ENCODE results near the gene CPNE8.

CPNE8 gene

GRCh38 chr12:38880288-38880687 lies 25.1 kb downstream of the CPNE8 start:
- Histone ChIP-seq H3K27ac (ENCODE audit: low read depth in 2 of 2, low read length in 2 of 2) (no peak overlapping the region), H3K9me3 (ENCODE audit: control insufficient read depth in 2 of 2, low read length in 2 of 2) (no peaks in the 10 kb centered on the region), H3K4me1 (ENCODE audit: control insufficient read depth in 2 of 2, insufficient read depth in 2 of 2, low read length in 2 of 2) (peaks cover 4 to 8% of the 10 kb centered on the region in 2 donors), H3K4me3 (ENCODE audit: low read length in 2 of 2) (no peak overlapping the region), H3K9ac (ENCODE audit: low read depth in 1 of 2, low read length in 2 of 2) (no peak overlapping the region), H3K27me3 (ENCODE audit: control insufficient read depth in 2 of 2, insufficient read depth in 2 of 2, low read length in 2 of 2) (no peaks in the 10 kb centered on the region), H3K36me3 (ENCODE audit: control insufficient read depth in 2 of 2, insufficient read depth in 2 of 2, low read length in 2 of 2) (no peaks in the 10 kb centered on the region)

DNA sequence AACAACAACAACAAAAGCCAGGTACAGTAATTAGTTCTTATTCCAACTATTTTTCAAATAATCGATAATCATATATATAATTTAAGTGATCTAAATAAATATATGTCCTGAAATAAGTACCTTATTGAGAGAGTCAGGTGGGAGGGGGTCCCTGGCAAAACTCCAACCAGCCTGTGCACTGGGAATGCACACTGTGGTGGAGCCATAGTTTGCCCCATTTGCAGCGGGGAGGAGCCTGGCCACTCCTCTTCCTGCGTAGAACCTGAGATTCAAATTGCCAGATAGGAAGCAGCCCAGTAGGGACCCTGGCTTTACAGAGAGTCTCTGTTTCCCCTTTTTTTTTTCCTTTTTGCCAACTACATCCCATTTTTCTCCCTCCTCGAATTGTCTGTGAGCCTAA lies 26.4 kb downstream of the CPNE8 start:
- H3K9me3 ChIP-seq (ENCODE audit: control insufficient read depth in 2 of 2, low read length in 2 of 2): no peaks in the 10 kb centered on the region
- peaks cover 4 to 5% of the 10 kb centered on the region in 2 donors for H3K4me1 ChIP-seq (ENCODE audit: control insufficient read depth in 2 of 2, insufficient read depth in 2 of 2, low read length in 2 of 2)
- H3K27me3 ChIP-seq (ENCODE audit: control insufficient read depth in 2 of 2, insufficient read depth in 2 of 2, low read length in 2 of 2): no peaks in the 10 kb centered on the region
- no peak overlapping the region for H3K9ac ChIP-seq (ENCODE audit: low read depth in 1 of 2, low read length in 2 of 2)
- H3K4me3 ChIP-seq (ENCODE audit: low read length in 2 of 2): no peak overlapping the region
- H3K36me3 ChIP-seq (ENCODE audit: control insufficient read depth in 2 of 2, insufficient read depth in 2 of 2, low read length in 2 of 2): no peaks in the 10 kb centered on the region
- no peak overlapping the region for H3K27ac ChIP-seq (ENCODE audit: low read depth in 2 of 2, low read length in 2 of 2)

GRCh38 chr12:38878333-38878705 lies 27.1 kb downstream of the CPNE8 start:
- no peak overlapping the region for H3K27ac ChIP-seq (ENCODE audit: low read depth in 2 of 2, low read length in 2 of 2)
- peaks cover 4% of the 10 kb centered on the region in 2 donors for H3K4me1 ChIP-seq (ENCODE audit: control insufficient read depth in 2 of 2, insufficient read depth in 2 of 2, low read length in 2 of 2)
- no peaks in the 10 kb centered on the region for H3K9me3 ChIP-seq (ENCODE audit: control insufficient read depth in 2 of 2, low read length in 2 of 2)
- H3K36me3 ChIP-seq (ENCODE audit: control insufficient read depth in 2 of 2, insufficient read depth in 2 of 2, low read length in 2 of 2): no peaks in the 10 kb centered on the region
- no peak overlapping the region for H3K4me3 ChIP-seq (ENCODE audit: low read length in 2 of 2)
- no peak overlapping the region for H3K9ac ChIP-seq (ENCODE audit: low read depth in 1 of 2, low read length in 2 of 2)
- no peaks in the 10 kb centered on the region for H3K27me3 ChIP-seq (ENCODE audit: control insufficient read depth in 2 of 2, insufficient read depth in 2 of 2, low read length in 2 of 2)

GRCh38 chr12:38875586-38876228 lies 29.7 kb downstream of the CPNE8 start:
- Histone ChIP-seq H3K9ac (ENCODE audit: low read depth in 1 of 2, low read length in 2 of 2) (no peak overlapping the region), H3K4me1 (ENCODE audit: control insufficient read depth in 2 of 2, insufficient read depth in 2 of 2, low read length in 2 of 2) (peaks cover 4% of the 10 kb centered on the region in 2 donors)

GRCh38 chr12:38872561-38872960 lies 32.8 kb downstream of the CPNE8 start:
- H3K9ac ChIP-seq (ENCODE audit: low read depth in 1 of 2, low read length in 2 of 2): no peak overlapping the region
- H3K36me3 ChIP-seq (ENCODE audit: control insufficient read depth in 2 of 2, insufficient read depth in 2 of 2, low read length in 2 of 2): no peaks in the 10 kb centered on the region
- H3K4me3 ChIP-seq (ENCODE audit: low read length in 2 of 2): no peak overlapping the region
- no peaks in the 10 kb centered on the region for H3K4me1 ChIP-seq (ENCODE audit: control insufficient read depth in 2 of 2, insufficient read depth in 2 of 2, low read length in 2 of 2)
- H3K9me3 ChIP-seq (ENCODE audit: control insufficient read depth in 2 of 2, low read length in 2 of 2): no peaks in the 10 kb centered on the region
- no peak overlapping the region for H3K27ac ChIP-seq (ENCODE audit: low read depth in 2 of 2, low read length in 2 of 2)
- no peaks in the 10 kb centered on the region for H3K27me3 ChIP-seq (ENCODE audit: control insufficient read depth in 2 of 2, insufficient read depth in 2 of 2, low read length in 2 of 2)

More at GRCh38 chr12:38875586-38876228, 29.7 kb downstream of the CPNE8 start:
- H3K27me3 ChIP-seq (ENCODE audit: control insufficient read depth in 2 of 2, insufficient read depth in 2 of 2, low read length in 2 of 2): no peaks in the 10 kb centered on the region
- no peaks in the 10 kb centered on the region for H3K36me3 ChIP-seq (ENCODE audit: control insufficient read depth in 2 of 2, insufficient read depth in 2 of 2, low read length in 2 of 2)
- no peak overlapping the region for H3K27ac ChIP-seq (ENCODE audit: low read depth in 2 of 2, low read length in 2 of 2)
- H3K9me3 ChIP-seq (ENCODE audit: control insufficient read depth in 2 of 2, low read length in 2 of 2): no peaks in the 10 kb centered on the region
- no peak overlapping the region for H3K4me3 ChIP-seq (ENCODE audit: low read length in 2 of 2)

GRCh38 chr12:38872156-38872555 lies 33.2 kb downstream of the CPNE8 start:
- no peak overlapping the region for H3K27ac ChIP-seq (ENCODE audit: low read depth in 2 of 2, low read length in 2 of 2)
- H3K4me3 ChIP-seq (ENCODE audit: low read length in 2 of 2): no peak overlapping the region
- H3K4me1 ChIP-seq (ENCODE audit: control insufficient read depth in 2 of 2, insufficient read depth in 2 of 2, low read length in 2 of 2): no peaks in the 10 kb centered on the region
- no peaks in the 10 kb centered on the region for H3K27me3 ChIP-seq (ENCODE audit: control insufficient read depth in 2 of 2, insufficient read depth in 2 of 2, low read length in 2 of 2)
- H3K9me3 ChIP-seq (ENCODE audit: control insufficient read depth in 2 of 2, low read length in 2 of 2): no peaks in the 10 kb centered on the region
- H3K9ac ChIP-seq (ENCODE audit: low read depth in 1 of 2, low read length in 2 of 2): no peak overlapping the region
- no peaks in the 10 kb centered on the region for H3K36me3 ChIP-seq (ENCODE audit: control insufficient read depth in 2 of 2, insufficient read depth in 2 of 2, low read length in 2 of 2)

GRCh38 chr12:38869036-38869435 lies 36.4 kb downstream of the CPNE8 start:
- no peak overlapping the region for H3K9ac ChIP-seq (ENCODE audit: low read depth in 1 of 2, low read length in 2 of 2)
- no peaks in the 10 kb centered on the region for H3K9me3 ChIP-seq (ENCODE audit: control insufficient read depth in 2 of 2, low read length in 2 of 2)
- no peaks in the 10 kb centered on the region for H3K27me3 ChIP-seq (ENCODE audit: control insufficient read depth in 2 of 2, insufficient read depth in 2 of 2, low read length in 2 of 2)
- H3K4me1 ChIP-seq (ENCODE audit: control insufficient read depth in 2 of 2, insufficient read depth in 2 of 2, low read length in 2 of 2): no peaks in the 10 kb centered on the region
- no peaks in the 10 kb centered on the region for H3K36me3 ChIP-seq (ENCODE audit: control insufficient read depth in 2 of 2, insufficient read depth in 2 of 2, low read length in 2 of 2)
- no peak overlapping the region for H3K27ac ChIP-seq (ENCODE audit: low read depth in 2 of 2, low read length in 2 of 2)
- no peak overlapping the region for H3K4me3 ChIP-seq (ENCODE audit: low read length in 2 of 2)

- H3K9me3 ChIP-seq (ENCODE audit: control insufficient read depth in 2 of 2, low read length in 2 of 2): no peaks in the 10 kb centered on the region
- H3K27ac ChIP-seq (ENCODE audit: low read depth in 2 of 2, low read length in 2 of 2): no peak overlapping the region
These were observed 54.9 kb downstream of the CPNE8 start for GRCh38 chr12:38850461-38850860.

DNA sequence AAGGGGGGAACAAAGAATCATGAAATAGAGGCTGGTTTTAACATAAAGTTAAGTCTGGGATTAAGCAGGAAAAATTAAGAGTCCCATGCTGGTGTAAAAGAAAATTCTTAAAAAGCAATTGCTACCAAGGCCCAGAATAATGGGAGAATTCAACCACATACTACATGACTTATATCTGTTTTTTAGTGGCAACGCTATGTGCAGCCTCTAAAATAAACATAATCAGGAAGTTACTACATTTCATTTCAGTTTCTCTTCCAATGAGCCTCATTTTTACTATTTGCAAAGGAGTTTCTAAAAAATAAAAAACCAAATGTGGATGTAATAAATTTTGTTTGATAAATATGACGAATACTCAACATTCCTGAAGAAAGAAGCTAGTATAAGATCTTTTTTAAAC lies 58.1 kb downstream of the CPNE8 start:
- H3K36me3 ChIP-seq (ENCODE audit: control insufficient read depth in 2 of 2, insufficient read depth in 2 of 2, low read length in 2 of 2): no peaks in the 10 kb centered on the region
- no peaks in the 10 kb centered on the region for H3K4me1 ChIP-seq (ENCODE audit: control insufficient read depth in 2 of 2, insufficient read depth in 2 of 2, low read length in 2 of 2)
- no peak overlapping the region for H3K27ac ChIP-seq (ENCODE audit: low read depth in 2 of 2, low read length in 2 of 2)
- no peaks in the 10 kb centered on the region for H3K9me3 ChIP-seq (ENCODE audit: control insufficient read depth in 2 of 2, low read length in 2 of 2)
- H3K4me3 ChIP-seq (ENCODE audit: low read length in 2 of 2): no peak overlapping the region
- no peaks in the 10 kb centered on the region for H3K27me3 ChIP-seq (ENCODE audit: control insufficient read depth in 2 of 2, insufficient read depth in 2 of 2, low read length in 2 of 2)
- no peak overlapping the region for H3K9ac ChIP-seq (ENCODE audit: low read depth in 1 of 2, low read length in 2 of 2)

More at GRCh38 chr12:38850461-38850860, 54.9 kb downstream of the CPNE8 start:
- Histone ChIP-seq H3K9ac (ENCODE audit: low read depth in 1 of 2, low read length in 2 of 2) (no peak overlapping the region), H3K4me1 (ENCODE audit: control insufficient read depth in 2 of 2, insufficient read depth in 2 of 2, low read length in 2 of 2) (no peaks in the 10 kb centered on the region), H3K36me3 (ENCODE audit: control insufficient read depth in 2 of 2, insufficient read depth in 2 of 2, low read length in 2 of 2) (no peaks in the 10 kb centered on the region), H3K27me3 (ENCODE audit: control insufficient read depth in 2 of 2, insufficient read depth in 2 of 2, low read length in 2 of 2) (no peaks in the 10 kb centered on the region), H3K4me3 (ENCODE audit: low read length in 2 of 2) (no peak overlapping the region)

- Histone ChIP-seq H3K36me3 (ENCODE audit: control insufficient read depth in 2 of 2, insufficient read depth in 2 of 2, low read length in 2 of 2) (no peaks in the 10 kb centered on the region), H3K27me3 (ENCODE audit: control insufficient read depth in 2 of 2, insufficient read depth in 2 of 2, low read length in 2 of 2) (no peaks in the 10 kb centered on the region)
These were observed 61.1 kb downstream of the CPNE8 start for GRCh38 chr12:38844267-38844666.

More at GRCh38 chr12:38844267-38844666, 61.1 kb downstream of the CPNE8 start:
- Histone ChIP-seq H3K4me1 (ENCODE audit: control insufficient read depth in 2 of 2, insufficient read depth in 2 of 2, low read length in 2 of 2) (peaks cover 0 to 1% of the 10 kb centered on the region in 2 donors), H3K4me3 (ENCODE audit: low read length in 2 of 2) (no peak overlapping the region), H3K9ac (ENCODE audit: low read depth in 1 of 2, low read length in 2 of 2) (no peak overlapping the region), H3K9me3 (ENCODE audit: control insufficient read depth in 2 of 2, low read length in 2 of 2) (no peaks in the 10 kb centered on the region), H3K27ac (ENCODE audit: low read depth in 2 of 2, low read length in 2 of 2) (no peak overlapping the region)

Measured in mucosa of rectum (tissue), 2 donors.